ENCODE results near the gene CTBP1.

CTBP1 gene

GRCh38 chr4:1204828-1205585 lies 43.9 kb downstream of the CTBP1 start:
- Histone ChIP-seq H3K14ac (ENCODE audit: low read length) (peak overlapping the region; percentile 1), H2BK120ac (ENCODE audit: low read depth, low read length) (no peak overlapping the region), H3K27me3 (ENCODE audit: control insufficient read depth in 3 of 3, insufficient read depth in 3 of 3, low read depth in 1 of 3, low read length in 3 of 3) (no peaks in the 10 kb centered on the region), H2AK5ac (ENCODE audit: low read depth, low read length) (peak overlapping the region; percentile 81), H3K4ac (ENCODE audit: low read length) (no peak overlapping the region), H2AFZ (ENCODE audit: low read length) (no peak overlapping the region), H3K79me1 (ENCODE audit: low read depth, low read length) (no peaks in the 10 kb centered on the region), H3K23ac (ENCODE audit: low read depth, low read length, poor library complexity) (no peak overlapping the region), H3K4me2 (ENCODE audit: insufficient read depth, low read length, poor library complexity, severe bottlenecking) (no peak overlapping the region), H3K36me3 (replicated peaks in 1 of 2; ENCODE audit: control insufficient read depth in 2 of 2, insufficient read depth in 2 of 2, low read length in 2 of 2) (peaks cover 0 to 3% of the 10 kb centered on the region in 2 donors), H2BK12ac (ENCODE audit: low read length) (no peak overlapping the region), H3K9me3 (replicated peaks in 1 of 2; ENCODE audit: control insufficient read depth in 2 of 2, insufficient read depth in 1 of 2, low read depth in 1 of 2, low read length in 2 of 2) (no peaks in the 10 kb centered on the region), H3K18ac (ENCODE audit: low read length) (no peak overlapping the region), H3K4me1 (ENCODE audit: control insufficient read depth in 2 of 2, insufficient read depth in 1 of 2, low read depth in 1 of 2, low read length in 2 of 2) (peaks cover 0 to 11% of the 10 kb centered on the region in 2 donors), H2BK5ac (ENCODE audit: low read length) (peak overlapping the region; percentile 53), H3K27ac (replicated peaks; ENCODE audit: low read length) (no peak overlapping the region), H3K4me3 (ENCODE audit: low read length in 2 of 2) (no peak overlapping the region), H4K8ac (ENCODE audit: low read depth, low read length) (no peak overlapping the region), H4K91ac (ENCODE audit: low read depth, low read length, poor library complexity) (no peak overlapping the region), H2BK15ac (ENCODE audit: low read length) (no peak overlapping the region), H3K9ac (ENCODE audit: low read depth, low read length, poor library complexity) (no peak overlapping the region)
- DNase-seq (ENCODE audit: low spot score): no peak
- WGBS, 2 donors (ENCODE audit: extremely low coverage in 2 of 2, insufficient read length in 2 of 2, insufficient replicate concordance in 1 of 2): no CpG with 5 or more reads among the region's 25 CpGs

GRCh38 chr4:1204286-1204827 lies 44.6 kb downstream of the CTBP1 start:
- H3K4me2 ChIP-seq (ENCODE audit: insufficient read depth, low read length, poor library complexity, severe bottlenecking): no peak overlapping the region
- H4K8ac ChIP-seq (ENCODE audit: low read depth, low read length): no peak overlapping the region
- H2BK12ac ChIP-seq (ENCODE audit: low read length): peak overlapping the region; percentile 22
- H3K4me1 ChIP-seq (ENCODE audit: control insufficient read depth in 2 of 2, insufficient read depth in 1 of 2, low read depth in 1 of 2, low read length in 2 of 2): peaks cover 0 to 4% of the 10 kb centered on the region in 2 donors
- H3K14ac ChIP-seq (ENCODE audit: low read length): no peak overlapping the region
- H2BK15ac ChIP-seq (ENCODE audit: low read length): no peak overlapping the region
- no peaks in the 10 kb centered on the region for H3K79me1 ChIP-seq (ENCODE audit: low read depth, low read length)
- H3K18ac ChIP-seq (ENCODE audit: low read length): no peak overlapping the region
- no peak overlapping the region for H2BK5ac ChIP-seq (ENCODE audit: low read length)
- H3K9me3 ChIP-seq (replicated peaks in 1 of 2; ENCODE audit: control insufficient read depth in 2 of 2, insufficient read depth in 1 of 2, low read depth in 1 of 2, low read length in 2 of 2): no peaks in the 10 kb centered on the region
- peak overlapping the region in 1 of 2 donors; percentile 52 for H3K4me3 ChIP-seq (ENCODE audit: low read length in 2 of 2)
- no CpG with 5 or more reads among the region's 21 CpGs for WGBS, 2 donors (ENCODE audit: extremely low coverage in 2 of 2, insufficient read length in 2 of 2, insufficient replicate concordance in 1 of 2)
- H3K36me3 ChIP-seq (replicated peaks in 1 of 2; ENCODE audit: control insufficient read depth in 2 of 2, insufficient read depth in 2 of 2, low read length in 2 of 2): peaks cover 0 to 3% of the 10 kb centered on the region in 2 donors
- H2BK120ac ChIP-seq (ENCODE audit: low read depth, low read length): no peak overlapping the region
- H2AK5ac ChIP-seq (ENCODE audit: low read depth, low read length): no peak overlapping the region
- no peak for DNase-seq (ENCODE audit: low spot score)
- H3K9ac ChIP-seq (ENCODE audit: low read depth, low read length, poor library complexity): no peak overlapping the region
- peak overlapping the region; percentile 6 for H3K27ac ChIP-seq (replicated peaks; ENCODE audit: low read length)
- peak overlapping the region; percentile 20 for H3K23ac ChIP-seq (ENCODE audit: low read depth, low read length, poor library complexity)
- no peaks in the 10 kb centered on the region for H3K27me3 ChIP-seq (ENCODE audit: control insufficient read depth in 3 of 3, insufficient read depth in 3 of 3, low read depth in 1 of 3, low read length in 3 of 3)
- H3K4ac ChIP-seq (ENCODE audit: low read length): no peak overlapping the region
- no peak overlapping the region for H2AFZ ChIP-seq (ENCODE audit: low read length)
- no peak overlapping the region for H4K91ac ChIP-seq (ENCODE audit: low read depth, low read length, poor library complexity)

GRCh38 chr4:1203026-1203616 lies 45.8 kb downstream of the CTBP1 start:
- Histone ChIP-seq H4K8ac (ENCODE audit: low read depth, low read length) (no peak overlapping the region), H3K4me3 (ENCODE audit: low read length in 2 of 2) (no peak overlapping the region), H2AK5ac (ENCODE audit: low read depth, low read length) (no peak overlapping the region), H3K27me3 (ENCODE audit: control insufficient read depth in 3 of 3, insufficient read depth in 3 of 3, low read depth in 1 of 3, low read length in 3 of 3) (no peaks in the 10 kb centered on the region), H2BK5ac (ENCODE audit: low read length) (no peak overlapping the region), H3K27ac (replicated peaks; ENCODE audit: low read length) (no peak overlapping the region), H3K23ac (ENCODE audit: low read depth, low read length, poor library complexity) (no peak overlapping the region), H3K4ac (ENCODE audit: low read length) (no peak overlapping the region), H3K14ac (ENCODE audit: low read length) (no peak overlapping the region), H3K9ac (ENCODE audit: low read depth, low read length, poor library complexity) (no peak overlapping the region), H3K36me3 (replicated peaks in 1 of 2; ENCODE audit: control insufficient read depth in 2 of 2, insufficient read depth in 2 of 2, low read length in 2 of 2) (no peaks in the 10 kb centered on the region), H2BK15ac (ENCODE audit: low read length) (no peak overlapping the region), H2BK120ac (ENCODE audit: low read depth, low read length) (no peak overlapping the region), H3K9me3 (replicated peaks in 1 of 2; ENCODE audit: control insufficient read depth in 2 of 2, insufficient read depth in 1 of 2, low read depth in 1 of 2, low read length in 2 of 2) (no peaks in the 10 kb centered on the region), H3K4me2 (ENCODE audit: insufficient read depth, low read length, poor library complexity, severe bottlenecking) (no peak overlapping the region), H4K91ac (ENCODE audit: low read depth, low read length, poor library complexity) (no peak overlapping the region), H2BK12ac (ENCODE audit: low read length) (no peak overlapping the region), H3K4me1 (ENCODE audit: control insufficient read depth in 2 of 2, insufficient read depth in 1 of 2, low read depth in 1 of 2, low read length in 2 of 2) (no peaks in the 10 kb centered on the region), H2AFZ (ENCODE audit: low read length) (no peak overlapping the region), H3K79me1 (ENCODE audit: low read depth, low read length) (no peaks in the 10 kb centered on the region), H3K18ac (ENCODE audit: low read length) (no peak overlapping the region)
- WGBS, 2 donors (ENCODE audit: extremely low coverage in 2 of 2, insufficient read length in 2 of 2, insufficient replicate concordance in 1 of 2): no CpG with 5 or more reads among the region's 13 CpGs
- DNase-seq (ENCODE audit: low spot score): no peak

GRCh38 chr4:1202526-1203011 lies 46.4 kb downstream of the CTBP1 start:
- Histone ChIP-seq H2AK5ac (ENCODE audit: low read depth, low read length) (no peak overlapping the region), H3K9me3 (replicated peaks in 1 of 2; ENCODE audit: control insufficient read depth in 2 of 2, insufficient read depth in 1 of 2, low read depth in 1 of 2, low read length in 2 of 2) (no peaks in the 10 kb centered on the region), H3K14ac (ENCODE audit: low read length) (peak overlapping the region; percentile 58), H3K4ac (ENCODE audit: low read length) (no peak overlapping the region), H3K18ac (ENCODE audit: low read length) (peak overlapping the region; percentile 64), H2AFZ (ENCODE audit: low read length) (no peak overlapping the region), H3K4me3 (ENCODE audit: low read length in 2 of 2) (no peak overlapping the region), H2BK12ac (ENCODE audit: low read length) (no peak overlapping the region), H4K8ac (ENCODE audit: low read depth, low read length) (peak overlapping the region; percentile 17), H3K9ac (ENCODE audit: low read depth, low read length, poor library complexity) (no peak overlapping the region), H3K23ac (ENCODE audit: low read depth, low read length, poor library complexity) (no peak overlapping the region), H2BK5ac (ENCODE audit: low read length) (no peak overlapping the region), H3K36me3 (replicated peaks in 1 of 2; ENCODE audit: control insufficient read depth in 2 of 2, insufficient read depth in 2 of 2, low read length in 2 of 2) (no peaks in the 10 kb centered on the region), H4K91ac (ENCODE audit: low read depth, low read length, poor library complexity) (no peak overlapping the region), H3K27me3 (ENCODE audit: control insufficient read depth in 3 of 3, insufficient read depth in 3 of 3, low read depth in 1 of 3, low read length in 3 of 3) (no peaks in the 10 kb centered on the region), H3K4me1 (ENCODE audit: control insufficient read depth in 2 of 2, insufficient read depth in 1 of 2, low read depth in 1 of 2, low read length in 2 of 2) (no peaks in the 10 kb centered on the region), H3K79me1 (ENCODE audit: low read depth, low read length) (no peaks in the 10 kb centered on the region), H3K4me2 (ENCODE audit: insufficient read depth, low read length, poor library complexity, severe bottlenecking) (no peak overlapping the region), H2BK15ac (ENCODE audit: low read length) (no peak overlapping the region), H2BK120ac (ENCODE audit: low read depth, low read length) (no peak overlapping the region), H3K27ac (replicated peaks; ENCODE audit: low read length) (no peak overlapping the region)
- DNase-seq (ENCODE audit: low spot score): no peak
- WGBS, 2 donors (ENCODE audit: extremely low coverage in 2 of 2, insufficient read length in 2 of 2, insufficient replicate concordance in 1 of 2): no CpG with 5 or more reads among the region's 19 CpGs

Data from neuronal stem cell (in vitro differentiated cells).